NCI-H2227 treated with DMSO at 0.1 percent for 48 hours (cell line): ENCODE results near the gene TPRG1L.

ENCODE experiments used
- DNase-seq: peaks from one replicate; lab custom pipeline; 2025; lab: John Stamatoyannopoulos, UW

TPRG1L gene

DNA sequence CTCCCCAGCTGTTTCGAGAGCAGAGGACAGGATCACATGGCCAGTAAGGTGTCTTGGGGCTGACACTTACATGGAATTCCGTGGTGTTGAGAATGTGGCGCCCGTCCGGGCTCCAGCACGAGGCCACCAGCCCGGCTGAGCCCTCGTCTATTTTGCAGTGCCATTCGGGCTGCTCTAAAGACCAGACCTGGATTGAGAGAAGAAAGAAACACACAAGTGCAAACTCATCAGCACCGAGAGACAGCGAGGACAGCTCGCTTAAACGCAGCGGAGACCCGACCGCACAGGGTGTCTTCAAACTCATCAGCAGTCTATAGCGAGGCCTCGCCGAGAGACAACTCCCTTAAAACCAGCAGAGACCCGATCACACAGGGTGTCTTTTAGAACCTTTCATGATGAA is 21.8 kb downstream of the TPRG1L start:
- DNase-seq, result no peak

GRCh38 chr1:3649342-3650247 is 24.8 kb downstream of the TPRG1L start, which contains the start of gene WRAP73:
WRAP73 (minus strand) TSS chr1:3650103; CDS start chr1:3649999, 104 bp downstream.
- DNase-seq, result peak; percentile 89

DNA sequence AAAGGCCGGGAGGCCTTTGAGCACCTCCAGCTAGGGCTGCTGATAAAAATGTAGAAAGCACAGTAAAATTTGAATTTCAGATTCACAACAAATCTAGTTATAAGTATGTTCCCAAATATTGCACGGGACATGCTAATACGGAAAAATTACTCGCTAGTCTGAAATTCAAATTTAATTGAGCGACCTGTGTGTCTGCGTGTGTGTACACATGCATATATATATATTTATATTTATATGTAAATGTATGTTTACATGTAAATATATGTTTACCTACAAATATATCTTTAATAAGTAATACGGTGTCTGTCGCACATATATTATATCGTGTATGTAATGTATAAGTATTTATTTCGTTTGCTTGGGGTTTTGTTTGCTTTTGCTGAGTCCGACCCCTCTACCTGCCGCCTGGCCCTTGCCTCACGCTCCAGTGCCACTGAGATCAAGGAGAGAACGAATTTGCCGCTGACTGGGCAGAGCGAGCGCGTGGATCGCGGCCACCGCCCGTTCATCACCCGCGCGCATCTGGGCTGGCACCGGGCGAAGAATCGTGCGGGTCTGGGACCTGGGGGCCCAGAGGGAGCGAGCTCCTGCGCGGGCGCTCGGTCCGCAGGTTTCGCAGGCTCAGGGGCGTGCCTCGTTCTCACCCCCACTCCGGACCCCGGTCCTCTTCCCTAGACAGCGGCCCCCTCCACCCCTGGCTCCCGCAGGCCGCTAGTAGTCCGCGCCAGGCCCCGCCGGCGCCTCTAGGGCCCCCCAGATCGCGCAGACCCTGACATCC is 25.6 kb downstream of the TPRG1L start:
- no peak for DNase-seq

DNA sequence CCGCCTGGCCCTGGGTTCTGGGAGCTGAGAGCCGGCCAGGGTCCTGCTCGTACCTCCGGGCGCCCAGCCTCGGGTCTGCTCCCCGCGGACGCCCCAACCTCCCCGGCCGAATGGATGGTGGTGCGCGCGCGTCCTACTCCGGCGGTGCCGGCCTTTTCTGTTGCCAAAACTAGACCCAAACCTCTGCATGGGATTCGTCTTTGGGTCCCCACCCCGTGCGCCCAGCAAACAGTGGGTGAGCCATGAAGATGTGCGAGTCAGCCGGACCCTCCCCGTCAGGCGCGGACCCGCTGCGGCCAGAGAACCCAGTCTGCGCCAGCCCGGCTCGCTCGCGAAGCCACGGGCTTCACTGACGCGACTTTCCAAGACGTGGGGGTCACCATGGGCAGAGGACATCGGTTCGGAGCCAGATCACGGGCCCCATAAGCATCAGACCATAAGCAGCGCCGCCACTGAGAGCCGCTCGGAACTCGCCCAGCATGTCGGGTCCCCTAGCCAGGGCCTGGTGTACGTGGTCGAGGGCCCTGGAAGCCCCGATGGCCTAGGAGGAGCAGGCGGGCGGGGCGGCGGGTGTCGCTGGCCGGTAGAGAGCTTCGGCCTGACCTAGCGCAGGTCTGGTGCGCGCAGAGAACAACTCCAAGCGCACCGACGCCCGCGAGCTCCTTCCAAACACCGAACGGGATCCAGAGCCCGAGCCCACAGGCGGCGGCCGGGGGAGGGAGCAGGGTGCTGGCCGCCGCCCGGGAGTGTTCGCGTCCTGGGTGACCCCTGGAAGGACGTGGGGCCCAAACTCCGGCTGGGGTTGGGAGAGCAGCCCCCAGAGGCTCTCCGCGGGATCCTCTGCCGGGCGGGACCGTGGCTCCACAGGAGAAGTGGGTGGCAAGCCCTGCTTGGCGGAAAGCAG is 26.5 kb downstream of the TPRG1L start:
- no peak for DNase-seq

GRCh38 chr1:3651930-3652547 is 27.2 kb downstream of the TPRG1L start, which contains the start of gene TP73:
TP73 (plus strand) TSS chr1:3652516; CDS start chr1:3682366, 29,850 bp downstream.
- no peak for DNase-seq

GRCh38 chr1:3652548-3653285 is 27.9 kb downstream of the TPRG1L start:
- DNase-seq, result no peak

- DNase-seq, result no peak
Observed at GRCh38 chr1:3653286-3653618, 28.4 kb downstream of the TPRG1L start.

GRCh38 chr1:3654549-3655281 is 29.9 kb downstream of the TPRG1L start:
- DNase-seq, result no peak

DNA sequence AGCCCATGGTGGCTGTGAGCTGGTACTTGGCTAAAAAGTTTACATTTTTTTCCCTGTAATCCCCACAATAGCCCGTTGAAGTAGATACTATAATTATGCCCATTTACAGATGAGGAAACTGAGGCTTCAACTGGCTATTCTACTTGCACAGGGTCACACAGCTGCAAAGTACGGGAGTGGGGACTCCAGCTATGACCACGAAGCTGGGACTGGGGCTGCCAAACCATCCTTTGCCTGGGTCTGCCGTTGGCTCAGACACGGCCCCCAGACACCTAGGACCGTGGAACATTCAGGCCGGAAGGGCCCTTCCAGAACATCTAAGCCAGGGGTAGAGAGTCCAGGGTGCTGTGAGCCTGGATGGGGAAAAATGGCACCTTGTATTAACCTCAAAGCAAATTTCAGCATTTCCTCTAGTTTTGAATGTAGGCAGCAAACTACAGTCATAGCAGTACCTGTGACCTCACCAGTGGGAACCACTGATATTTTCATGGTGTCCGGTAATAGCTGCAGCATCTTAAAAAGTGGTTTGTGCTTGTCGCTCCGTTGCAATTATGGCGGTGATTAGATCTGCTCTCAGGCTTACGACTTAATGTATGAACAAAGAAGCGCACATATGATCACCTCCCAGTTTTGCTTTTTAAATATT is 31.8 kb downstream of the TPRG1L start:
- DNase-seq, result no peak

DNA sequence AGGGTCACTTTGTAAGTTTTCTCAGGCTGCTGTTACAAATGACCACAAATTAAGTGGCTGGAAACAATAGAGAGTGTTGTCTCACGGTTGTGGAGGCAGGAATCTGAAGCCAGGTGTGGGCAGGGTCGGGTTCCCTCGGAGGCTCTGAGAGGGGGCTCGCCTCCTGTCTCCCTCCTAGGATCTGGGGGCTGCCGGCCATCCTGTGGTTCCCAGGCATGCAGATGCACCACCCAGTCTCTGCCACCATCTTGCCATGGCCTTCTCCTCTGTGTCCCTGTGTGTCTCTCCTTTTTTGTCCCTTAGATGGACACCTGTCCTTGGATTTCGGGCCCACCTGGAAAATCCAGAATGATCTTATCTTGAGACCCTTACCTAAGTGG is 32.3 kb downstream of the TPRG1L start:
- no peak for DNase-seq

GRCh38 chr1:3657578-3658230 is 32.9 kb downstream of the TPRG1L start:
- DNase-seq, result no peak

DNA sequence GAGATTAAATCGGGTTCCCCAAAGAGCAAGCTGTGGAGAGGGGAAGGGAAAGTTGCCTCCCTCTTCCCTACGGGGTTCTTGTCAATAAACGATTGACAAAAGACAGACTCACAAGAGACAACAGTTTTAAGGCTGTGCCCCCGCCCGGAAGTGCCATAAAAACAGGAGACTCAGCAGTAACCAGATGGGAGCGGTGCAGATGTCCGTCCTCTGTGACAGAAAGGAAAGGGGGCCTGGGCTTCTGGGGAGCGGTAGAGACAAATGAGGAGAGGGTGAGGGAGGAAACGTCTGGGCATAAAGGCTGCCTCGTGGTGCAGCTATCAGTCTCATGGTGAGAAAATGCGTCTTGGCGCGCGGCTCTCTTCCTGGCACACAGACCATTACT is 33.4 kb downstream of the TPRG1L start:
- DNase-seq, result no peak

DNA sequence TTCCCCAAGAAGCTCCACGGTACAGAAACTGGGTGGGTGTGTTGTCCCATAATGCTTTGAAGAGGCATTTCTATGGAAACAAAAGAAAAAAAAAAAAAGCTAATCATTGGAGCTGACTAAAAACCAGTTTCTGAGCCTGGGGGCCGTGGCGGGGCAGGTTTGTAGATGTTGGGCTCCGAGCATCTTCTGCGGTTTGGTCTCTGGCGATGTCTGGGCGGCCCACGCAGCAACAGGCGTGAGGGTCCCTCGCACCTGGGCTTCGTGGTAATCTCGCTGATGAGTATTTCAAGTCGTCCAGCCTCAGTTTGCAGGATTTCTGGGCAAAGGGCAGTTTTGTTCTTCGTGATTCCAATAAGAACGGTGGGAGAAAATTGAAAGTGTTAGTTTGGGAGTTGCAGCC is 34.3 kb downstream of the TPRG1L start:
- no peak for DNase-seq

- DNase-seq, result no peak
Observed at GRCh38 chr1:3660704-3661103, 35.9 kb downstream of the TPRG1L start.

GRCh38 chr1:3661631-3662030 is 36.8 kb downstream of the TPRG1L start:
- DNase-seq, result no peak

DNA sequence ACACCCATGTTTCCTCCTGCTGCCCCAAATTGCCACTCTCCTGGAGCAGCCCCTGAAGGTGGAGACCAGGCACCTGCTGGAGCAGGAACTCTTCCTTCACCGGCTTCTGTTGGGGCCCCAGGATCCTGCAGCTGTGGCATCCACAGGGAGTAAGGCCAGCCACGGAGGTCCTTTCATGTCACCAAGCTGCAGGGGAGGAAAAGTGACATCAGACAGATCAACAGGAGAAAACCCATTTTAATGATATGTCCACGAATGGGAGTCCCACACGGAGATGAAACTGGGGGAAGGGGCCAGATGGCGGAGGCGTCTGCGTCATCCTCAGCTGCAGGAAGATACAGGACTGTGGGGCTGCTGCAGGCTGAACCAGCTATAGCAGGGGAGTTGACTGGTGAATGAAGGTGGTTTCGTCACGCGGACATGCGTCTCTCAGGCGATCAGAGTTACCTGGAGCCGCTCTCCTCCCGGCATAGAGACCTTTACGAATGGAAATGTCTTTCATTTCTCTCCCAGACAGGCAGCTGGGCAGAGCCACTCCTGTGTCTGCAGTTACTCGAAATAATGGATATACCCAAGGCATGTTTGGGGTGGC is 37.4 kb downstream of the TPRG1L start:
- no peak for DNase-seq

DNA sequence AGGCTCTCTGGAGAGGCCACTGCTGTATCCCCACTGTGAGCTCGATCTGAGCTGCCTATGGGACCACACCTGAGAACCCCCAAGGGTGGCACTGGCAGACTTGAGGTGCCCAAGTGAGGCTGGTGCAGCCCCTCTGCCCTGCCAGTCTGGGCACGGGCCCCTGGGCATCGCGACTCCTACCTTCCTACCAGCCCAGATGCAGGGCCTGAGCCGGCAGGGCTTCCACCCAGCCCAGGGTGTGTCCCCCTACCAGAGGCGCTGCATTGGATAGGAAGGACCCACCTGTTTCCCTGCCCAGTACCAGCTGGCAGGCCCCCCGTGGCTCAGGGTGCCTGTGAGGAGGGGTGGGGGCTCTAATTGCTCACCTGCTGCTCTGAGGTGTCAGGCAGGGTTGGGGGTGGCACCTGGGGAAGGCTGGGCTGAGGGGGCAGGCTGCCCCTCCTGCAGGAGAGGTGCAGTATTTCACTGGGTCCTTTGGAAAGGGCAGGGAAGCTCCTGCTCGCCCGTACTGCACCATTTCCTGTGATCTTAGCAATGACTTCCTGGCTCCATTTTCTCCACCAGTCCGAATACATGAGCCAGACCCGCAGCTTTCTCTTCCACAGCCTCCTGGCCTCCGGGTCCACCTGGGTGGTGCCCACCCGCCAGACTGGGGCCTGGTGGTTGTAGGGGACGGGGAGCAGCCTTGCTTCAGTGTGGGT is 39.3 kb downstream of the TPRG1L start:
- no peak for DNase-seq

GRCh38 chr1:3664700-3665375 is 40.0 kb downstream of the TPRG1L start:
- DNase-seq, result no peak
